Fibroblast of lung (primary cell): ENCODE results near the gene CARHSP1.

Experiments used
- EZH2 ChIP-seq: IDR thresholded peaks from 2 replicates; pipeline ENCODE4 v1.5.1; 2012; ENCODE audit warnings: low read length, control low read depth, mild to moderate bottlenecking; ENCODE audit errors: missing control alignments
- TF ChIP-seq, protein P1 (sequence below), 2 donors: IDR thresholded peaks in 1 of 2; conservative IDR thresholded peaks in 1 of 2; 1 replicate in 1 of 2; 2 replicates in 1 of 2; pipeline ENCODE4 v1.5.1; 2011 to 2012; ENCODE audit warnings: low read length in 2 of 2, control low read depth in 1 of 2, inconsistent platforms in 1 of 2, low read depth in 1 of 2, mild to moderate bottlenecking in 1 of 2

GRCh38 chr16:8872071-8872470 lies 3.3 kb upstream of the CARHSP1 start:
- TF ChIP-seq, protein P1, sequence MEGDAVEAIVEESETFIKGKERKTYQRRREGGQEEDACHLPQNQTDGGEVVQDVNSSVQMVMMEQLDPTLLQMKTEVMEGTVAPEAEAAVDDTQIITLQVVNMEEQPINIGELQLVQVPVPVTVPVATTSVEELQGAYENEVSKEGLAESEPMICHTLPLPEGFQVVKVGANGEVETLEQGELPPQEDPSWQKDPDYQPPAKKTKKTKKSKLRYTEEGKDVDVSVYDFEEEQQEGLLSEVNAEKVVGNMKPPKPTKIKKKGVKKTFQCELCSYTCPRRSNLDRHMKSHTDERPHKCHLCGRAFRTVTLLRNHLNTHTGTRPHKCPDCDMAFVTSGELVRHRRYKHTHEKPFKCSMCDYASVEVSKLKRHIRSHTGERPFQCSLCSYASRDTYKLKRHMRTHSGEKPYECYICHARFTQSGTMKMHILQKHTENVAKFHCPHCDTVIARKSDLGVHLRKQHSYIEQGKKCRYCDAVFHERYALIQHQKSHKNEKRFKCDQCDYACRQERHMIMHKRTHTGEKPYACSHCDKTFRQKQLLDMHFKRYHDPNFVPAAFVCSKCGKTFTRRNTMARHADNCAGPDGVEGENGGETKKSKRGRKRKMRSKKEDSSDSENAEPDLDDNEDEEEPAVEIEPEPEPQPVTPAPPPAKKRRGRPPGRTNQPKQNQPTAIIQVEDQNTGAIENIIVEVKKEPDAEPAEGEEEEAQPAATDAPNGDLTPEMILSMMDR (conservative IDR thresholded peaks at IDR 0.05 in 1 of 2, IDR thresholded peaks at IDR 0.05 in 1 of 2; ENCODE audit: low read depth in 1 of 2, low read length in 2 of 2) = no peak
- no peak for TF ChIP-seq EZH2
